NT2/D1 (cell line): ENCODE measurements around the gene NOL6.
"Not testable (repeated sequence)": the region's sequence is repeated elsewhere in the genome, so short reads cannot be mapped to it uniquely, and the experiment has no call there.

Experiments used
- DNase-seq: peaks from one replicate; pipeline ENCODE4 v3.0.0-alpha.2; 2011; ENCODE audit warnings: low read depth, low spot score
- H3K27me3 ChIP-seq: 2 replicates; pipeline ENCODE4 v1.6.0; 2011; ENCODE audit warnings: mild to moderate bottlenecking; ENCODE audit not compliant: insufficient read length, insufficient read depth
- H3K36me3 ChIP-seq: 2 replicates; pipeline ENCODE4 v1.6.1; 2011; ENCODE audit warnings: mild to moderate bottlenecking, low read length, mixed read lengths; ENCODE audit not compliant: insufficient read depth, insufficient read length
- H3K4me1 ChIP-seq: 2 replicates; pipeline ENCODE4 v1.5.1; 2011; ENCODE audit not compliant: insufficient read depth, insufficient read length
- H3K4me3 ChIP-seq: 2 replicates; pipeline ENCODE4 v1.5.1; 2011; ENCODE audit warnings: low read depth; ENCODE audit not compliant: insufficient read length
- H3K9ac ChIP-seq: 2 replicates; pipeline ENCODE4 v1.6.0; 2011; ENCODE audit warnings: low read depth; ENCODE audit not compliant: insufficient read length
- H3K9me3 ChIP-seq: 2 replicates; pipeline ENCODE4 v1.5.1; 2011; ENCODE audit warnings: mild to moderate bottlenecking, low read length; ENCODE audit not compliant: insufficient read depth
- SUZ12 ChIP-seq: IDR thresholded peaks from 2 replicates; pipeline ENCODE4 v1.6.1; 2011; ENCODE audit not compliant: insufficient read length, insufficient read depth; ENCODE audit errors: extremely low read depth
- YY1 ChIP-seq: IDR thresholded peaks from 2 replicates; pipeline ENCODE4 v1.6.1; 2011; ENCODE audit not compliant: insufficient read length, insufficient read depth
- ZNF274 ChIP-seq: IDR thresholded peaks from 2 replicates; pipeline ENCODE4 v1.6.1; 2011; ENCODE audit warnings: mild to moderate bottlenecking, low read depth, low read length

Gene NOL6

GRCh38 chr9:33464045-33464636 lies 9.6 kb downstream of the NOL6 start:
- Histone ChIP-seq H3K9ac (no peak overlapping the region), H3K9me3 (no peaks in the 10 kb centered on the region), H3K4me1 (peaks cover 4% of the 10 kb centered on the region), H3K4me3 (no peak overlapping the region), H3K27me3 (no peaks in the 10 kb centered on the region), H3K36me3 (peaks cover 96% of the 10 kb centered on the region)
- no peak for TF ChIP-seq SUZ12
- TF ChIP-seq YY1: no peak
- TF ChIP-seq ZNF274: no peak
- DNase-seq: no peak

- H3K4me1 ChIP-seq: peaks cover 6% of the 10 kb centered on the region
- H3K4me3 ChIP-seq: no peak overlapping the region
- TF ChIP-seq SUZ12: no peak
- peaks cover 90% of the 10 kb centered on the region for H3K36me3 ChIP-seq
- DNase-seq: no peak
- no peaks in the 10 kb centered on the region for H3K27me3 ChIP-seq
- H3K9ac ChIP-seq: no peak overlapping the region
- H3K9me3 ChIP-seq: no peaks in the 10 kb centered on the region
These were observed 10.6 kb downstream of the NOL6 start for GRCh38 chr9:33463151-33463550.

GRCh38 chr9:33461492-33461891 lies 12.2 kb downstream of the NOL6 start:
- DNase-seq: no peak
- TF ChIP-seq SUZ12 (no peak), YY1 (no peak)
- Histone ChIP-seq H3K36me3 (peaks cover 73% of the 10 kb centered on the region), H3K27me3 (no peaks in the 10 kb centered on the region), H3K4me1 (peaks cover 9% of the 10 kb centered on the region), H3K4me3 (no peak overlapping the region), H3K9me3 (no peaks in the 10 kb centered on the region), H3K9ac (no peak overlapping the region)

GRCh38 chr9:33460854-33461253 lies 12.9 kb downstream of the NOL6 start:
- DNase-seq: no peak
- TF ChIP-seq SUZ12 (no peak), YY1 (no peak), ZNF274 (no peak)
- Histone ChIP-seq H3K9ac (no peak overlapping the region), H3K36me3 (peaks cover 67% of the 10 kb centered on the region), H3K4me3 (no peak overlapping the region), H3K27me3 (no peaks in the 10 kb centered on the region), H3K4me1 (peaks cover 5% of the 10 kb centered on the region), H3K9me3 (no peaks in the 10 kb centered on the region)

GRCh38 chr9:33459115-33459514 lies 14.6 kb downstream of the NOL6 start:
- H3K9ac ChIP-seq: no peak overlapping the region
- peaks cover 5% of the 10 kb centered on the region for H3K4me1 ChIP-seq
- no peak for DNase-seq
- H3K36me3 ChIP-seq: peaks cover 49% of the 10 kb centered on the region
- H3K4me3 ChIP-seq: no peak overlapping the region
- H3K27me3 ChIP-seq: no peaks in the 10 kb centered on the region
- H3K9me3 ChIP-seq: no peaks in the 10 kb centered on the region
- TF ChIP-seq YY1 (no peak), ZNF274 (no peak), SUZ12 (no peak)

- Histone ChIP-seq H3K36me3 (peaks cover 43% of the 10 kb centered on the region), H3K4me3 (no peak overlapping the region), H3K4me1 (peaks cover 5% of the 10 kb centered on the region), H3K9ac (no peak overlapping the region), H3K9me3 (no peaks in the 10 kb centered on the region), H3K27me3 (no peaks in the 10 kb centered on the region)
- DNase-seq: no peak
- TF ChIP-seq SUZ12 (no peak), YY1 (no peak), ZNF274 (no peak)
These were observed 15.3 kb downstream of the NOL6 start for GRCh38 chr9:33458444-33458843.

- Histone ChIP-seq H3K9me3 (no peaks in the 10 kb centered on the region), H3K4me1 (peaks cover 7% of the 10 kb centered on the region), H3K36me3 (peaks cover 18% of the 10 kb centered on the region), H3K9ac (no peak overlapping the region), H3K27me3 (no peaks in the 10 kb centered on the region), H3K4me3 (no peak overlapping the region)
- DNase-seq: no peak
- TF ChIP-seq ZNF274 (no peak), YY1 (no peak), SUZ12 (no peak)
These were observed 17.8 kb downstream of the NOL6 start for GRCh38 chr9:33455945-33456344.

- not testable (repeated sequence) for H3K4me3 ChIP-seq, H3K9me3 ChIP-seq, H3K27me3 ChIP-seq, H3K9ac ChIP-seq, H3K4me1 ChIP-seq, DNase-seq
- H3K36me3 ChIP-seq: peaks cover 13% of the 10 kb centered on the region
These were observed 18.3 kb downstream of the NOL6 start for GRCh38 chr9:33455456-33455855.

- H3K4me3 ChIP-seq, H3K4me1 ChIP-seq, H3K36me3 ChIP-seq, DNase-seq, H3K27me3 ChIP-seq, H3K9ac ChIP-seq, H3K9me3 ChIP-seq: not testable (repeated sequence)
These were observed 19.1 kb downstream of the NOL6 start for GRCh38 chr9:33454661-33455026.
